ENCODE data around the gene SUB1.

SUB1 gene

GRCh38 chr5:32646061-32646969 lies 61.0 kb downstream of the SUB1 start:
- DNase-seq: no peak

GRCh38 chr5:32651088-32651487 lies 65.7 kb downstream of the SUB1 start:
- DNase-seq: no peak

- no peak for DNase-seq
Measured at GRCh38 chr5:32651638-32652037, 66.3 kb downstream of the SUB1 start.

Data from NCI-H187 treated with DMSO at 0.1 percent for 48 hours (cell line).